Measurements from ENCODE around the gene ZNF157.

Gene ZNF157

GRCh38 chrX:47447607-47448006 is 77.2 kb downstream of the ZNF157 start:
- DNase-seq: no peak

- DNase-seq: no peak
These were observed 77.9 kb downstream of the ZNF157 start for GRCh38 chrX:47448165-47448806.

- DNase-seq: no peak
These were observed 81.7 kb downstream of the ZNF157 start for GRCh38 chrX:47452112-47452511.

- DNase-seq: no peak
These were observed 85.7 kb downstream of the ZNF157 start for GRCh38 chrX:47456080-47456479.

- no peak for DNase-seq
These were observed 88.2 kb downstream of the ZNF157 start for GRCh38 chrX:47458528-47458927.

GRCh38 chrX:47460561-47460960 is 90.2 kb downstream of the ZNF157 start:
- no peak for DNase-seq
